Natural killer cell (primary cell): ENCODE results near the gene BAIAP2. TPM values are rescaled to one million over a fixed set of nuclear protein-coding genes. Genes with fewer than 3 reads are reported as not detected.
"Not testable (repeated sequence)": the region's sequence is repeated elsewhere in the genome, so short reads cannot be mapped to it uniquely, and the experiment has no call there.

ENCODE experiments used
- ATAC-seq, 3 donors: fragments of 150-1000 bp in 2 of 3; fragments of 200-7000 bp in 1 of 3; cut with Tn5 transposase; 1 replicate in 1 of 3; 2 replicates in 2 of 3; pipeline ENCODE4 v1.10.0; 2021; ENCODE audit warnings: mild to moderate bottlenecking in 2 of 3, moderate library complexity in 2 of 3
- DNase-seq, 2 donors: peaks; one replicate each; pipeline versions ENCODE4 v3.0.0 to v3.0.0-alpha.2; 2013 to 2021; ENCODE audit warnings: mixed read lengths in 1 of 2
- H3K27ac ChIP-seq: one replicate; pipeline ENCODE4 v1.5.1; 2013; ENCODE audit warnings: mild to moderate bottlenecking, low read length
- H3K27me3 ChIP-seq: one replicate; pipeline ENCODE4 v1.6.1; 2013; ENCODE audit warnings: low read length; ENCODE audit not compliant: control insufficient read depth, insufficient read depth
- H3K36me3 ChIP-seq: one replicate; pipeline ENCODE4 v1.6.1; 2013; ENCODE audit warnings: low read length; ENCODE audit not compliant: control insufficient read depth, insufficient read depth
- H3K4me1 ChIP-seq: one replicate; pipeline ENCODE4 v1.6.1; 2013; ENCODE audit warnings: low read length; ENCODE audit not compliant: control insufficient read depth, insufficient read depth
- H3K4me3 ChIP-seq: one replicate; pipeline ENCODE4 v1.5.1; 2013; ENCODE audit warnings: low read length
- H3K9me3 ChIP-seq: one replicate; pipeline ENCODE4 v1.6.1; 2013; ENCODE audit warnings: low read length; ENCODE audit not compliant: control insufficient read depth, insufficient read depth
- H3K27ac Mint-ChIP-seq, 2 donors: one replicate each; pipeline ENCODE4 v1.8.0; 2022; ENCODE audit warnings: mild to moderate bottlenecking in 2 of 2, mixed read lengths in 2 of 2, moderate library complexity in 1 of 2
- H3K27me3 Mint-ChIP-seq, 2 donors: one replicate each; pipeline ENCODE4 v1.8.0; 2022; ENCODE audit warnings: low read depth in 2 of 2, mixed read lengths in 2 of 2
- H3K36me3 Mint-ChIP-seq: one replicate; pipeline ENCODE4 v1.8.0; 2022; ENCODE audit warnings: mixed read lengths
- H3K4me1 Mint-ChIP-seq, 2 donors: one replicate each; pipeline ENCODE4 v1.8.0; 2022; ENCODE audit warnings: mixed read lengths in 2 of 2
- H3K4me3 Mint-ChIP-seq: one replicate; pipeline ENCODE4 v1.8.0; 2022; ENCODE audit warnings: mild to moderate bottlenecking, moderate library complexity, mixed read lengths
- H3K9me3 Mint-ChIP-seq, 2 donors: one replicate each; pipeline ENCODE4 v1.8.0; 2022; ENCODE audit warnings: mixed read lengths in 2 of 2
- WGBS: methylation state at CpG from one replicate; pipeline ENCODE4 v1.1.7; 2013; ENCODE audit warnings: missing lambda C conversion rate; ENCODE audit not compliant: insufficient coverage; 5-methylcytosine and 5-hydroxymethylcytosine counted together
- intact Hi-C: fragments of 100-400 bp; cut with micrococcal nuclease; formaldehyde crosslinking; loops from one replicate; pipeline ENCODE4 v1.14.2; 2022
- total RNA-seq, 4 donors: library from RNA; stranded (reverse); fragments of 120-200 nt in 1 of 4; gene quantifications; one replicate each; pipeline versions ENCODE4 v1.2.3 to v1.2.4, GENCODE V29; 2013 to 2022
- TF ChIP-seq, protein P1 (sequence below): fragments of 200-600 bp; IDR thresholded peaks from one replicate; pipeline ENCODE4 v1.8.0; 2022; ENCODE audit warnings: antibody characterized with exemption

Gene BAIAP2
- total RNA-seq, 3 donors from 2014 or later (not counting 1 experiment from before 2014, with no cell fraction given): 6.7 to 12.3 (median 10.4) TPM

DNA sequence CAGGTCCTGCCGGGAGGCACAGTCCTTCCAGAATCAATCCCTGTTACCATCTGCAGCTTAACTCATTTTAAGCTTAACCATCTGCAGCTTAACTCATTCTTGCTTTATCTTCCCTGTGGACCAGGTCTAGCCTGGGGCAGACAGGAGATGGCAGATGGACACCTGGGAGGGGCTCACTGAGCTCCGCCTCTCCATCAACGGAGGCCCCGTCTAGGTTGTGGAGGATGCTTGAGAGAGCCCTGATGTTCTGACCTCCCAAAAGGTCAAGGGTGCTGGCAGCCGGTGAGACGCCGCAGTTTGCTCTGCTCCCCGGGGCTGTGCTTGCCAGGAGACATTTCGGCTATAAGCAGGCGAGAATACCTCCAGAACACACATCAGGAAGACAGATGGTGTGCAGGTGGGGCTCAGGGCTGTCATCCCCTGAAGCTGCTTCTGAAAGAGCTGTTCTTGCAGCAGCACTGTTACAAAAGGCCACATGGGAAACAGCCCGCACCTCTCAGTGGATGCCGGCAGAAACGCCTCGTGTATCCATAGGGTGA is 41.3 kb downstream of the BAIAP2 start:
- ATAC-seq: no peak
- DNase-seq: no peak
- Mint-ChIP-seq H3K4me3 (no peak overlapping the region), H3K27me3 (no peaks in the 10 kb centered on the region), H3K9me3 (no peaks in the 10 kb centered on the region), H3K4me1 (no peaks in the 10 kb centered on the region), H3K36me3 (no peaks in the 10 kb centered on the region), H3K27ac (no peak overlapping the region)
- Histone ChIP-seq H3K27ac (no peak overlapping the region), H3K36me3 (no peaks in the 10 kb centered on the region), H3K27me3 (no peaks in the 10 kb centered on the region), H3K9me3 (no peaks in the 10 kb centered on the region), H3K4me3 (no peak overlapping the region), H3K4me1 (peaks cover 10% of the 10 kb centered on the region)
- WGBS: 85% methylated on average over 14 of the region's 14 CpGs
- intact Hi-C loops: no loop called here
- TF ChIP-seq, protein P1, sequence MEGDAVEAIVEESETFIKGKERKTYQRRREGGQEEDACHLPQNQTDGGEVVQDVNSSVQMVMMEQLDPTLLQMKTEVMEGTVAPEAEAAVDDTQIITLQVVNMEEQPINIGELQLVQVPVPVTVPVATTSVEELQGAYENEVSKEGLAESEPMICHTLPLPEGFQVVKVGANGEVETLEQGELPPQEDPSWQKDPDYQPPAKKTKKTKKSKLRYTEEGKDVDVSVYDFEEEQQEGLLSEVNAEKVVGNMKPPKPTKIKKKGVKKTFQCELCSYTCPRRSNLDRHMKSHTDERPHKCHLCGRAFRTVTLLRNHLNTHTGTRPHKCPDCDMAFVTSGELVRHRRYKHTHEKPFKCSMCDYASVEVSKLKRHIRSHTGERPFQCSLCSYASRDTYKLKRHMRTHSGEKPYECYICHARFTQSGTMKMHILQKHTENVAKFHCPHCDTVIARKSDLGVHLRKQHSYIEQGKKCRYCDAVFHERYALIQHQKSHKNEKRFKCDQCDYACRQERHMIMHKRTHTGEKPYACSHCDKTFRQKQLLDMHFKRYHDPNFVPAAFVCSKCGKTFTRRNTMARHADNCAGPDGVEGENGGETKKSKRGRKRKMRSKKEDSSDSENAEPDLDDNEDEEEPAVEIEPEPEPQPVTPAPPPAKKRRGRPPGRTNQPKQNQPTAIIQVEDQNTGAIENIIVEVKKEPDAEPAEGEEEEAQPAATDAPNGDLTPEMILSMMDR: no peak

DNA sequence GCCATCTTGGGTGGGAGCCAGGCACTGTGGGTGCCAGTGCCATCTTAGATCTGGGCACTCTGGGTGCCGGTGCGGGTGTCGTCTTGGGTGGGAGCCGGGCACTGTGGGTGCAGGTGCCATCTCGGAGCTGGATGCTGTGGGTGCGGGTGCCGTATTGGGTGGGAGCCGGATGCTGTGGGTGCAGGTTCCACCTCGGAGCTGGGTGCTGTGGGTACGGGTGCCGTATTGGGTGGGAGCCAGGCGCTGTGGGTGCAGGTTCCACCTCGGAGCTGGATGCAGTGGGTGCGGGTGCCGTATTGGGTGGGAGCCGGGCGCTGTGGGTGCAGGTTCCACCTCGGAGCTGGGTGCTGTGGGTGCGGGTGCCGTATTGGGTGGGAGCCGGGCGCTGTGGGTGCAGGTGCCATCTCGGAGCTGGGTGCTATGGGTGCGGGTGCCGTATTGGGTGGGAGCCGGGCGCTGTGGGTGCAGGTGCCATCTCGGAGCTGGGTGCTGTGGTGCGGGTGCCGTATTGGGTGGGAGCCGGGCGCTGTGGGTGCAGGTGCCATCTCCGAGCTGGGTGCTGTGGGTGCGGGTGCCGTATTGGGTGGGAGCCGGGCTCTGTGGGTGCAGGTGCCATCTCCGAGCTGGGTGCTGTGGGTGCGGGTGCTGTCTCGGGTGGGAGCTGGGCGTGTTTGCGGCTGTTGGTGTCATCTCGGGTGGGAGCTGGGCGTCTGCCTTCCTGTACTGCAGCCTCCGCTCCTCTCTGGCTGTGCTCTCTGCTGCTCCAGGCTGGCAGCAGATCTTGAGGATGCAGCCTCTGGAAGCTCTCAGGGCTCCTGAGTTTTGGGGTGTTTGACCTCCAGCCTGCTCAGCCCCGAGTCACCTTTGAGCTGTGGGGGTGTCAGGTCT is 43.3 kb downstream of the BAIAP2 start:
- H3K27ac ChIP-seq, H3K9me3 ChIP-seq, H3K4me1 Mint-ChIP-seq, H3K36me3 Mint-ChIP-seq, H3K9me3 Mint-ChIP-seq, H3K27me3 Mint-ChIP-seq, DNase-seq, H3K27me3 ChIP-seq, ATAC-seq, H3K27ac Mint-ChIP-seq, H3K4me3 Mint-ChIP-seq, H3K36me3 ChIP-seq, intact Hi-C loops, H3K4me3 ChIP-seq: not testable (repeated sequence)
- peaks cover 10% of the 10 kb centered on the region for H3K4me1 ChIP-seq
- WGBS: 93% methylated on average over 45 of the region's 45 CpGs

DNA sequence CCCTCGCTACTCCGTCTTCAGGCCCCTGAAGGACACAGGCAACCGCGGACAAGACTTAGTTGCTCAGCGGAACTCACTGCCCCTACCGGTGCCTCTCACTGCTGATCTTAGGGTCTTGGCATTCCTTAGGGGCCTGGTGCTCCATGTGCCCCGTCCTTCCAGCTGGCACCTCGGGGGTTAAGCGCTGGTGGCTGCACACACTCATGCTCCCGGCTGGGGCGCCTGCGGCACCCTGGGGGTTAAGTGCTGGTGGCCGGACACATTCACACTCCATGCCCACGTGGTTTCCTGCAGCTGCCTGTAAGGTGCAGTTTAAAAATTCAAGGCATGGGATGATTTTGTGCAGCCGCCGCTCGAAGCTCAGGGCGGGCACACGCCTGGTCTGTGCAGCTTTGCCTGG is 45.1 kb downstream of the BAIAP2 start:
- Mint-ChIP-seq H3K36me3 (no peaks in the 10 kb centered on the region), H3K27me3 (no peaks in the 10 kb centered on the region), H3K9me3 (no peaks in the 10 kb centered on the region), H3K27ac (no peak overlapping the region), H3K4me1 (no peaks in the 10 kb centered on the region), H3K4me3 (no peak overlapping the region)
- Histone ChIP-seq H3K27ac (no peak overlapping the region), H3K36me3 (no peaks in the 10 kb centered on the region), H3K27me3 (no peaks in the 10 kb centered on the region), H3K9me3 (no peaks in the 10 kb centered on the region), H3K4me1 (peaks cover 10% of the 10 kb centered on the region), H3K4me3 (no peak overlapping the region)
- WGBS: 64% methylated on average over 19 of the region's 19 CpGs
- intact Hi-C loops: no loop called here
- TF ChIP-seq, protein P1: no peak
- DNase-seq: no peak
- ATAC-seq: no peak

DNA sequence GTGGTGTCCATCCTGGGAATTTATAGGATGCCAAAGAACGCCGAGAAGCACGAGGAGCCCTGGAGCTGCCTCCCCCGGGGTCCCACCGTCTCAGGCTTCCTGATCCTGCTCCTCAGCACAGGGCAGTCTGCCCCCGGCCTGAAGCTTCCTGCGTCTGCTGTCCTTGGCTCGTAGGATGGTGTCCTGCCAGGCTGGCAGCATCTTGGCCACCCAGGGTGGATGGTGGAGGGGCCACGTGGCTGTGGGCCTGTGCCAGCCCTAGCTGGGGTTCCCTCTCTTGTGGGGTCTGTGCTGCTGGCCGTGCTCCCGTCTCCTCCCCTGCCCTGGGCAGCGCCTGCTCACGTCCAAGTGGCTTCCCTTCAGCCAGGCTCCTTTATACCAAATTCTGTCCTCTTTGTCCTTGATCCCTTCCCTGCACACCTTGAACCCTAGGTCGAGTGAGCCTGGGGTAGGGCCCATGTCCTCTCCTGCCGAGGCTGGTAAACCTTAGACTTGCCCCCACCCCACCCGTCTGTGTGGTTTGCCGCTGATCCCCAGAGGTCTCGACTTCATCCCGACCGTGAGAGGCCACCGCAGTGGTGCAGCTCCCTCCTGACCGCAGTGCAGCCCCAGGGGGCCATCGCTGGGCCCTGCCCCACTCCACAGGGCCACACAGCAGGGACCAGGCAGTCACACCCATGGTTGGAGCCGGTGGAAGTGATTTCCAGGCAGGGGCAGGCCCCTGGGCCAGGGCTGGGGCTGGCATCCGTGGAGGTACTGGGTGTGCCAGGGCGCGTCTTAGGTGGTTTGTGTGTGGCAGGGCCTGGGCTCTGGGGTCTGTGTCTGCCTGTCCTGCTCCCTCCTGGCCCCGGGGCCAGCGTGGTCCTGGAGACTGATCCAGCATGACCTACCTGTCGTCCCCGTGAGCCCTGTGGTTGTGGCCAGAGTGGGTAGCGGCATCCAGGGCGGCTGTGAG is 46.5 kb downstream of the BAIAP2 start:
- no peak overlapping the region for H3K27ac ChIP-seq
- no peak for DNase-seq
- H3K9me3 ChIP-seq: no peaks in the 10 kb centered on the region
- Mint-ChIP-seq H3K9me3 (no peaks in the 10 kb centered on the region), H3K36me3 (no peaks in the 10 kb centered on the region), H3K4me1 (no peaks in the 10 kb centered on the region), H3K27ac (no peak overlapping the region), H3K4me3 (no peak overlapping the region), H3K27me3 (no peaks in the 10 kb centered on the region)
- no peaks in the 10 kb centered on the region for H3K27me3 ChIP-seq
- intact Hi-C loops: no loop called here
- H3K4me1 ChIP-seq: peaks cover 10% of the 10 kb centered on the region
- H3K4me3 ChIP-seq: no peak overlapping the region
- ATAC-seq: no peak
- WGBS: 90% methylated on average over 33 of the region's 33 CpGs
- H3K36me3 ChIP-seq: no peaks in the 10 kb centered on the region
- TF ChIP-seq, protein P1: no peak
